Kidney (tissue), 14 donors: ENCODE results near the gene ADAMTS9. TPM values are rescaled to one million over a fixed set of nuclear protein-coding genes. Genes with fewer than 3 reads are reported as not detected.
A peak's percentile ranks its signal among the peaks of the same experiment; 100 is the strongest.

ENCODE experiments used
- DNase-seq, 5 donors: peaks; one replicate each; pipeline ENCODE4 v3.0.0-alpha.2; 2013 to 2020
- FAIRE-seq: peaks from 2 replicates; lab custom pipeline; 2012; peaks lifted over from hg19 to GRCh38; lab: Jason Lieb, UNC
- H3K27ac ChIP-seq, 2 donors: one replicate each; pipeline ENCODE4 v1.7.0; 2013; ENCODE audit warnings: low read depth in 2 of 2, low read length in 2 of 2, inconsistent platforms in 1 of 2
- H3K27me3 ChIP-seq: one replicate; pipeline ENCODE4 v1.7.1; 2013; ENCODE audit warnings: low read length, inconsistent platforms; ENCODE audit not compliant: control insufficient read depth, insufficient read depth
- H3K36me3 ChIP-seq, 3 donors: one replicate each; pipeline versions ENCODE4 v1.7.0 to v1.7.1; 2013; ENCODE audit warnings: low read length in 3 of 3, control low read depth in 1 of 3, inconsistent platforms in 1 of 3; ENCODE audit not compliant: insufficient read depth in 3 of 3, control insufficient read depth in 2 of 3
- H3K4me1 ChIP-seq, 3 donors: one replicate each; pipeline versions ENCODE4 v1.7.0 to v1.7.1; 2013; ENCODE audit warnings: low read length in 3 of 3, inconsistent platforms in 1 of 3, low read depth in 1 of 3; ENCODE audit not compliant: control insufficient read depth in 2 of 3, insufficient read depth in 2 of 3
- H3K4me3 ChIP-seq, 3 donors: one replicate each; pipeline versions ENCODE4 v1.7.0 to v1.8.1; 2013; ENCODE audit warnings: low read length in 3 of 3, control low read depth in 1 of 3, inconsistent platforms in 1 of 3
- H3K9ac ChIP-seq, 3 donors: one replicate each; pipeline versions ENCODE4 v1.7.0 to v1.7.1; 2013; ENCODE audit warnings: low read length in 3 of 3, control low read depth in 1 of 3, inconsistent platforms in 1 of 3
- H3K9me3 ChIP-seq, 3 donors: one replicate each; pipeline versions ENCODE4 v1.7.0 to v1.7.1; 2013; ENCODE audit warnings: low read length in 3 of 3, control low read depth in 1 of 3, inconsistent platforms in 1 of 3; ENCODE audit not compliant: control insufficient read depth in 2 of 3, insufficient read depth in 1 of 3
- CTCF ChIP-seq: IDR thresholded peaks from 3 replicates; pipeline ENCODE4 v1.5.1; 2012; ENCODE audit warnings: mild to moderate bottlenecking, moderate library complexity, borderline replicate concordance; ENCODE audit not compliant: insufficient read depth; ENCODE audit errors: extremely low read depth
- intact Hi-C: fragments of 100-400 bp; cut with DNase I; formaldehyde crosslinking; loops from one replicate; pipeline ENCODE4 v1.11.1; 2022
- polyA plus RNA-seq: library from polyadenylated mRNA; stranded (reverse); fragments of 350-450 nt; fragmentation: Illumina TruSeq; extraction: RNeasy Lipid Tissue Mini Kit (QIAGEN cat#74804); gene quantifications from one replicate; pipeline ENCODE4 v1.2.3, GENCODE V29; 2014; ENCODE audit warnings: low read depth, low replicate concordance; ENCODE audit not compliant: insufficient read depth
- total RNA-seq: library from RNA; stranded (reverse); fragmentation: NEBNext Ultra II Directional; extraction: Animal tissue kit (Norgen Biotek cat#: 25700); gene quantifications from one replicate; pipeline ENCODE4 v1.2.1, GENCODE V29; 2021
- donor health status: control.
- donor health status: control.
- donor health status: control.
- donor health status: control.
- donor health status: control.
- donor health status: DM: yes; HTN: yes; CAD: no.
- donor health status: Normal renal cell carcinoma (clear cell type).

ADAMTS9 gene
- total and polyA plus RNA-seq, 2 donors from 2014 or later: 25.0 to 117 TPM

DNA sequence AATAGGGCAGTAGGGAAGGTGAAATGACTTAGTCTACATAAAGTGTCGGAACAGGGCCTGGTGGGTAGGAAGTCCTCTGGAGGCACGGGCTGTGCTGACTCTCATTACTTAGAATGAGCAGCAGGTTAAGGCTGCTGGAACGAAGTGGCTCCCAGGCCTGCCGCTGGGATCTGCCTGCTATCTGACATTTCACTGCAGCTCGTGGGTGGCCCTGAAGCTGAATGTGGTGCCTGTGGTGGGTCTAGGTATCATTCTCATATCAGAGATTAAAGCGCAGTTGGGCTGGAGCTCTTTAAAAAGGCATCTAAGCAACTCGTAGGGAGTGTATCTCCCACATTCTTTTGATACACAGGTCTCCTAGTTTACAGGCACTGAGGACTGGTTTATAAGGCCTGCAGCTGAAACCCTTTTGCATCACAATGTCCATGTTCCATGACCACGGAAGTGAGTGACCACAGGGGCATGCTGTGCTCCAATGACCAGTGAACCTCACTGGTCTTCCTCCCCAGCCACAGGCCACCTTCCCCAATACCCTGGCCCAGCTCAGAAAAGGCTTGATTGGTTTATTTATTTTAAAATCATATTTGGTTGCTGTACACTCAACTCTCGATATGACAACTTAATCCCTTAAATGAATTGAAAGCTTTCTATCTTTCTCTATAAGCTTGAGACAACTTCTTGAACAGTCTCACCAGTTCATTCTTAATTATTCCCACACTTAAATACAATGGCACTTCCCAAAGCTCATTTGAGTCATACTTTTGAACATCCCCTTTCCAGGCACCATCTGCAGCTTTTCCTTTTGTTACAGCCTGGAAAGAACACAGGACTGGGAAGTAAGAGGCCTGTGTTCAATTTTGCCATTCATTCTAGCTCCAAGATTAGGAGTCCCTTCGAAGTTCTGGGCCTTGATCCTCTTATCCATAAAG is 19.0 kb downstream of the ADAMTS9 start:
- DNase-seq (peak in 1 of 5 donors; percentile 56), FAIRE-seq (no peak)
- Histone ChIP-seq H3K9me3 (no peaks in the 10 kb centered on the region), H3K27ac (peak overlapping the region; percentile 68 to 74), H3K9ac (peak overlapping the region in 2 of 3 donors; percentile 11 to 24), H3K27me3 (no peaks in the 10 kb centered on the region), H3K4me1 (peaks cover 2 to 46% (median 14%) of the 10 kb centered on the region in 3 donors), H3K36me3 (peaks cover 2 to 6% (median 4%) of the 10 kb centered on the region in 3 donors), H3K4me3 (no peak overlapping the region)
- intact Hi-C loops: no loop called here
- no peak for TF ChIP-seq CTCF

- peak overlapping the region in 1 of 3 donors; percentile 24 for H3K9ac ChIP-seq
- DNase-seq: peak in 1 of 5 donors; percentile 79
- no peak for FAIRE-seq
- H3K4me1 ChIP-seq: peaks cover 2 to 47% (median 14%) of the 10 kb centered on the region in 3 donors
- intact Hi-C loops: no loop called here
- no peaks in the 10 kb centered on the region for H3K27me3 ChIP-seq
- no peak overlapping the region for H3K4me3 ChIP-seq
- H3K27ac ChIP-seq: peak overlapping the region; percentile 74 to 85
- no peaks in the 10 kb centered on the region for H3K9me3 ChIP-seq
- H3K36me3 ChIP-seq: peaks cover 2 to 5% (median 2%) of the 10 kb centered on the region in 3 donors
- TF ChIP-seq CTCF: no peak
Measured at GRCh38 chr3:64667887-64668581, 19.8 kb downstream of the ADAMTS9 start.

GRCh38 chr3:64667138-64667537 is 20.7 kb downstream of the ADAMTS9 start:
- TF ChIP-seq CTCF: no peak
- intact Hi-C loops: no loop called here
- Histone ChIP-seq H3K27me3 (no peaks in the 10 kb centered on the region), H3K27ac (peak overlapping the region; percentile 74 to 85), H3K4me3 (peak overlapping the region in 1 of 3 donors; percentile 10), H3K36me3 (peaks cover 0 to 2% (median 0%) of the 10 kb centered on the region in 3 donors), H3K4me1 (peaks cover 2 to 43% (median 14%) of the 10 kb centered on the region in 3 donors), H3K9ac (peak overlapping the region in 1 of 3 donors; percentile 36), H3K9me3 (no peaks in the 10 kb centered on the region)
- peak; percentile 61 for FAIRE-seq
- peak in 2 of 5 donors; percentile 24 to 35 for DNase-seq
